ENCODE measurements around the gene ZNF350.

ZNF350 gene

DNA sequence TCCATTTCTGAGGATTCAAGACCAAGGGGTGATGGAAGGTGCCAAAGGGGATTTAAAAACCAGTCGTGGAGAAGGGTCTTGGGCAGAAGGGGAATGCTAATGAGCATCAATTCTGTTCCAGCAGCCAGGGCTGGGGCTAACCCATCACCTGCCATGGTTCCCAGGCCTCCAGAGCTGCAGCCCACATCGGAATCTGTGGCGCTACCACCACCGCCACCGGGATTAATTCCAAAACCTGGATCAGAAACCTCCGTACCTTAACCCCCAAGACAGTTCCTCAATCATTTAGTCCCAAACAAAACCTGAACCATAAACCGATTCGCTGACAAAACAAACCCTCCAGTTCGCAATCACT is 20.8 kb upstream of the ZNF350 start:
- peaks cover 42% of the 10 kb centered on the region for H3K9me3 ChIP-seq (ENCODE audit: control insufficient read depth, insufficient read depth, low read length)
- peak overlapping the region; percentile 77 for H3K4me3 ChIP-seq (ENCODE audit: low read length)
- no peak overlapping the region for H3K27ac ChIP-seq (ENCODE audit: low read depth, low read length)
- TF ChIP-seq EZH2phosphoT487 (IDR thresholded peaks at IDR 0.05; ENCODE audit: borderline replicate concordance, low read length): no peak
- TF ChIP-seq, protein P1, sequence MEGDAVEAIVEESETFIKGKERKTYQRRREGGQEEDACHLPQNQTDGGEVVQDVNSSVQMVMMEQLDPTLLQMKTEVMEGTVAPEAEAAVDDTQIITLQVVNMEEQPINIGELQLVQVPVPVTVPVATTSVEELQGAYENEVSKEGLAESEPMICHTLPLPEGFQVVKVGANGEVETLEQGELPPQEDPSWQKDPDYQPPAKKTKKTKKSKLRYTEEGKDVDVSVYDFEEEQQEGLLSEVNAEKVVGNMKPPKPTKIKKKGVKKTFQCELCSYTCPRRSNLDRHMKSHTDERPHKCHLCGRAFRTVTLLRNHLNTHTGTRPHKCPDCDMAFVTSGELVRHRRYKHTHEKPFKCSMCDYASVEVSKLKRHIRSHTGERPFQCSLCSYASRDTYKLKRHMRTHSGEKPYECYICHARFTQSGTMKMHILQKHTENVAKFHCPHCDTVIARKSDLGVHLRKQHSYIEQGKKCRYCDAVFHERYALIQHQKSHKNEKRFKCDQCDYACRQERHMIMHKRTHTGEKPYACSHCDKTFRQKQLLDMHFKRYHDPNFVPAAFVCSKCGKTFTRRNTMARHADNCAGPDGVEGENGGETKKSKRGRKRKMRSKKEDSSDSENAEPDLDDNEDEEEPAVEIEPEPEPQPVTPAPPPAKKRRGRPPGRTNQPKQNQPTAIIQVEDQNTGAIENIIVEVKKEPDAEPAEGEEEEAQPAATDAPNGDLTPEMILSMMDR (IDR thresholded peaks at IDR 0.05; ENCODE audit: low read depth, low read length, poor library complexity, severe bottlenecking): no peak
- no peaks in the 10 kb centered on the region for H3K27me3 ChIP-seq (ENCODE audit: control insufficient read depth, low read length)
- H4K20me1 ChIP-seq (ENCODE audit: control insufficient read depth, insufficient read depth, low read depth, low read length): no peaks in the 10 kb centered on the region
- 0 out of 2 replicates have a peak, but pooled peaks cover 2% of the 10 kb centered on the region for H3F3A ChIP-seq (ENCODE audit: control insufficient read depth, insufficient read depth)
- no peaks in the 10 kb centered on the region for H3K79me2 ChIP-seq (ENCODE audit: control insufficient read depth, low read length)
- peak overlapping the region; percentile 76 for H3K4me2 ChIP-seq (ENCODE audit: low read length)
- no peaks in the 10 kb centered on the region; the same call in 1 of the 2 replicates for H3K36me3 ChIP-seq (ENCODE audit: control insufficient read depth, low read length)
- peaks cover 11% of the 10 kb centered on the region for H3K4me1 ChIP-seq (ENCODE audit: control insufficient read depth, low read length)
- H3K9me2 ChIP-seq (replicated peaks; ENCODE audit: control insufficient read depth, low read length): no peaks in the 10 kb centered on the region

DNA sequence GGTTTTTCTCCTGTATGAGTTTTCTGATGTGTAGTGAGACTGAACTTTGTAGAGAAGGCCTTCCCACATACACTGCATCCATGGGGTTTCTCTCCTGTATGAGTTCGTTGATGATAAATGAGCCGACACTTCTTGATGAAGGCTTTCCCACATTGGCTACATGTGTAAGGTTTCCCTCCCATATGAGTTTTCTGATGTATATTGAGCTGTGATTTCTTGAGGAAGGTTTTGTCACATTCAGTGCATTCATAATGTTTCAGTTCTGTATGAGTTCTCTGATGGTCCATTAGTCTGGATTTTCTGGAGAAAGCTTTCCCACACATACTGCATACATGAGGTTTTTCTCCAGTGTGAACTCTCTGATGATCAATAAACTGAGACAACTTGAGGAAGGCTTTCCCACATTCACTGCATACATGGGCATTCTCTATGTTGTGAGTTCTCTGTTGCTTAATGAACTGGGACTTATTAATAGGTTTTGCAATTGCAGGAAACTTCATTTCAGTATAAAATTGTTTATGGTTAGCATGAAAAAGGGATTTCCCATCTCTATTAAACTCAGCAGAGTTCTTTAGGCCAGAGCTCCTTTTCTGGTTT is 7.5 kb upstream of the ZNF350 start:
- H3K4me2 ChIP-seq (ENCODE audit: low read length): no peak overlapping the region
- H3K9me2 ChIP-seq (replicated peaks; ENCODE audit: control insufficient read depth, low read length): no peaks in the 10 kb centered on the region
- H4K20me1 ChIP-seq (ENCODE audit: control insufficient read depth, insufficient read depth, low read depth, low read length): no peaks in the 10 kb centered on the region
- no peaks in the 10 kb centered on the region for H3K4me1 ChIP-seq (ENCODE audit: control insufficient read depth, low read length)
- TF ChIP-seq, protein P1 (IDR thresholded peaks at IDR 0.05; ENCODE audit: low read depth, low read length, poor library complexity, severe bottlenecking): no peak
- TF ChIP-seq EZH2phosphoT487 (IDR thresholded peaks at IDR 0.05; ENCODE audit: borderline replicate concordance, low read length): no peak
- H3K27ac ChIP-seq (ENCODE audit: low read depth, low read length): no peak overlapping the region
- no peaks in the 10 kb centered on the region for H3K36me3 ChIP-seq (ENCODE audit: control insufficient read depth, low read length)
- no peak overlapping the region for H3K4me3 ChIP-seq (ENCODE audit: low read length)
- H3K9me3 ChIP-seq (ENCODE audit: control insufficient read depth, insufficient read depth, low read length): peaks cover 43% of the 10 kb centered on the region
- no peaks in the 10 kb centered on the region for H3F3A ChIP-seq (ENCODE audit: control insufficient read depth, insufficient read depth)
- H3K27me3 ChIP-seq (ENCODE audit: control insufficient read depth, low read length): no peaks in the 10 kb centered on the region
- H3K79me2 ChIP-seq (ENCODE audit: control insufficient read depth, low read length): no peaks in the 10 kb centered on the region

DNA sequence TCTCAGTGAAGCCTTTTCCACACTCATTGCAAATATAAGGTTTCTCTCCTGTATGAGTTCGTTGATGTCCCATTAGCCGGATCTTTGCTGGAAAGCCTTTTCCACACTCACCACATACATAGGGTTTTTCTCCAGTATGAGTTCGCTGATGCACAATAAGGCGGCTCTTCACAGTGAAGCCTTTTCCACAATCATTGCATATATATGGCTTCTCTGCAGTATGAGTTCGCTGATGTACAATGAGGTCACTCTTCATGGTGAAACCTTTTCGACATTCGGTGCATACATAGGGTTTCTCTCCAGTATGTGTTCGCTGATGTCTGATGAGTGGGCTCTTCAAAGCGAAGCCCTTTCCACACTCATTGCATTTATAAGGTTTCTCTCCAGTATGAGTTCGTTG is 6.8 kb upstream of the ZNF350 start:
- Histone ChIP-seq H3K4me1 (ENCODE audit: control insufficient read depth, low read length) (no peaks in the 10 kb centered on the region), H3K4me2 (ENCODE audit: low read length) (no peak overlapping the region), H3K36me3 (ENCODE audit: control insufficient read depth, low read length) (no peaks in the 10 kb centered on the region), H4K20me1 (ENCODE audit: control insufficient read depth, insufficient read depth, low read depth, low read length) (no peaks in the 10 kb centered on the region), H3K9me3 (ENCODE audit: control insufficient read depth, insufficient read depth, low read length) (peaks cover 51% of the 10 kb centered on the region), H3K4me3 (ENCODE audit: low read length) (no peak overlapping the region), H3F3A (ENCODE audit: control insufficient read depth, insufficient read depth) (no peaks in the 10 kb centered on the region), H3K79me2 (ENCODE audit: control insufficient read depth, low read length) (no peaks in the 10 kb centered on the region), H3K9me2 (replicated peaks; ENCODE audit: control insufficient read depth, low read length) (no peaks in the 10 kb centered on the region), H3K27ac (ENCODE audit: low read depth, low read length) (no peak overlapping the region), H3K27me3 (ENCODE audit: control insufficient read depth, low read length) (no peaks in the 10 kb centered on the region)
- TF ChIP-seq, protein P1 (IDR thresholded peaks at IDR 0.05; ENCODE audit: low read depth, low read length, poor library complexity, severe bottlenecking): no peak
- no peak for TF ChIP-seq EZH2phosphoT487 (IDR thresholded peaks at IDR 0.05; ENCODE audit: borderline replicate concordance, low read length)
